RKO (cell line): ENCODE measurements around the gene ESAM.
A peak's percentile ranks its signal among the peaks of the same experiment; 100 is the strongest.
"Not testable (repeated sequence)": the region's sequence is repeated elsewhere in the genome, so short reads cannot be mapped to it uniquely, and the experiment has no call there.

Experiments used
- DNase-seq: peaks from one replicate; pipeline ENCODE4 v3.0.0-alpha.2; 2016; ENCODE audit warnings: low spot score

ESAM gene

DNA sequence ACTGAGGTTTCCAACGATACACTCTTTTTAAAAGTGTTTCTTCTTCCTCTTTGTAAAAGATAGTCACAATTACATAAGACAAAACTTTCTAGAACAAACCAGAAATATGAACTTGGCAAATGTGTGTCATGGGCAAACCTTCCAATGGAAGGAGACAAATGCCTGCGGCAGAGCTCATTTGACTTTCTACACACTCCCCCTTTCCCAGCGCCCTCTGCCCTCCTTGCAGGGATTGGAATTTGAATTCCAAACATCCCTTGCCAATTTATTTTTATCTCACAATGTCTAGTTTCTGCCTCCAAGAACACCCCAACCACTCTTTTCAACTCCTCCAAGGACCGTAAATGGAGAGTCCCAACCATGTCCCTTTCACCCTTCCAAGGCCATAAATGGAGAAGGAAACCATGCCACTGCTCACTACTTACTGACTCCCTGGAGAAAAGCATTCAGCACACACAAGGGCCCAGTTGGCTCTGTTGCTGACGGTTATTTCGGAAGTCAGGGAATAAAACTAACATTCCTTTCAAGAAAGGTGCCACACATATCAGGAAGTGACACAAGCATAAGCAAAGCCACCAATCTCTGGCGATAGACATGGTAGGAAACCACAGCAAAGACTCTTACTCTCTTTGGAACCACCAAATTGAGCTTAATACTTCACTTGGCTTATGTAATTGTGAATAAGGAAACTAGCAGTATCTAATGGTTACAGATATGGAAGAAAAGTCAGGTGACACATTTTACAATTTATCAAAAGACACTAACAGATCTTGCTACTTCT lies 15.0 kb upstream of the ESAM start:
- DNase-seq: no peak

DNA sequence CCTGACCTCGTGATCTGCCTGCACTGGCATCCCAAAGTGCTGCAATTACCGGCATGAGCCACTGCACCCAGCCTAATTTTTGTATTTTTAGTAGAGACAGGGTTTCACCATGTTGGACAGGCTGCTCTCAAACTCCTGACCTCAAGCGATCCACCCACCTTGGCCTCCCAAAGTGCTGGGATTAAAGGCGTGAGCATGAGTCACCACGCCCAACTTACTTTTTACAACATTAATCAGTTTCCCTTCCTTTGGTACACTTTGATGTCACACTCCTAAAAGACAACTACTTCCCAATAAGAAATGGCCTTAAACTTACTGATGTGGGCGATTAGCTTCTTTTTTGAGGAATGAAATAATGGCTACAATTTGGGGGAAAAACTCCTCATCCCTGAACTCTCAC lies 8.9 kb upstream of the ESAM start:
- not testable (repeated sequence) for DNase-seq

DNA sequence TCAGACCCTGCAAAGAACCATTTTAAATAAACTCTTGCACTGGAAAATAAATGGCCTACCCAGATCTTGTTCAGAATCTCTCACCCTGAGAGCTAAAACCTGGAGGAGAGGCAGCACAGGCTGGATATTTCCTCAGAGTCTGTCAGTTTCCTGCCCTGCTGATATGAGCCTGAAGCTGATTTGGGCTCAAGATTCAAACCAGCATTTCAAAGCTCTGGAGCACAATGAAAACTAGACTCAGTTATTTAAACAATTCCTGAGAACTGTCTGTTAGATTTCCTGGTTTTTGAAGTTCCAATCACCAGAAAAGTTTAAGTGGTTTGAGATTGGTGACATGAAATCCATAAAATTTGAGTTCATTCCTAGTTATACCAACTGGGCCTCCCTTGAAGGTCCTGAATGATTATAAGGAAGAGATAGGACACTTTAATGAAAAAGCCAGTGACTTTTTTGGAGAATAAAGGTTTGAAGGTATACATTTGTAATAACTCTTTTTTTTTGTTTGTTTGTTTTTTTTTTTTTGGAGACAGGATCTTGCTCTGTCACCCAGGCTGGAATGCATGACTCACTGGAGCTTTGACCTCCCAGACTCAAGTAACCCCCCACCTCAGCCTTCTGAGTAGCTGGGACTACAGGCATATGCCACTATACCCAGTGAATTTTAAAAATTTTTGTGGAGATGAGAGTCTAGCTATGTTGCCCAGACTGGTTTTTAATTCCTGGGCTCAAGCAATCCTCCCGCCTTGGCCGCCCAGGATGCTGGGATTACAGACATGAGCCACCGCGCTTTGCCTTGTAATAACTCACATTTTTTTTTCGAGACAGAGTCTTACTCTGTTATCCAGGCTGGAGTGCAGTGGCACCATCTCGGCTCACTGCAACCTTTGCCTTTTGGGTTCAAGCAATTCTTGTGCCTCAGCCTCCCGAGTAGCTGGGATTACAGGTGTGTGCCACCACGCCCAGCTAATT lies 8.0 kb upstream of the ESAM start:
- DNase-seq: no peak

DNA sequence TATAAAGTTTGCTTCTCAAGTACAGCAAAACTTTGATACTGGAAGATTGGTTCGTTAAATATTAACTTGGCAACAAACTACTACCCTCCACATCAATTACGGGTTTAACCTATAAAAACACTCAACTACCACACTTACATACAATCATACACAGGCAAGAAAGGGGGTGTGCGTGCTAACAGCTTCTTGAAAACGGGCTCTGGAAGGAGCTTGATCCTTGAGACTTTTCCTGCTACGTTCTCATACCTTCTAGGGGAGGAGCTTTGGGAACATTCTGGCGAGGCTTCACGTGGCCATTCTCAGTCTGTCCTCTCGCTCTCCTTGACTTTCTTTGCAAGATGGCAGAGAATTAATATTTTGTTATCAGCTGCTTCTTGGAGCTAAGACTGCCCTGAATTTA lies 6.8 kb upstream of the ESAM start:
- no peak for DNase-seq

DNA sequence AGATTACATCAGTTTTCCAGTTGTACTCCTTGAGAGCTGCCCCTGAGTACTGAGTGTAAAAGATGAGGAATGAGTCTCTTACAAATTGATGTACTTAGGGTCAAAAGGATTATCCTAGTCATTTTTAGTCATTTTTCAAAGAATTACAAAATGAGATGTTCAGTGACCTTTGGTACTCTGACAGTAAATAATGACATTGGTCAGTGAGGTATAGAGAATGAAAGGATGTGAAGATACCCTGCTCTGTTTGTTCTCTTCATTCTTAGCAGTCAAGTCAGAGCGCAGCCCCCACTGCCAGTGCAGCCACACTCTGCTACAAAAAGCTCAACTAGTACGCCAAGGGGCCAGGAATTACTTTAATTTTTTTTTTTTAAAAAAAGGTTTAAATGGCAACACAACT lies 4.1 kb upstream of the ESAM start:
- no peak for DNase-seq

DNA sequence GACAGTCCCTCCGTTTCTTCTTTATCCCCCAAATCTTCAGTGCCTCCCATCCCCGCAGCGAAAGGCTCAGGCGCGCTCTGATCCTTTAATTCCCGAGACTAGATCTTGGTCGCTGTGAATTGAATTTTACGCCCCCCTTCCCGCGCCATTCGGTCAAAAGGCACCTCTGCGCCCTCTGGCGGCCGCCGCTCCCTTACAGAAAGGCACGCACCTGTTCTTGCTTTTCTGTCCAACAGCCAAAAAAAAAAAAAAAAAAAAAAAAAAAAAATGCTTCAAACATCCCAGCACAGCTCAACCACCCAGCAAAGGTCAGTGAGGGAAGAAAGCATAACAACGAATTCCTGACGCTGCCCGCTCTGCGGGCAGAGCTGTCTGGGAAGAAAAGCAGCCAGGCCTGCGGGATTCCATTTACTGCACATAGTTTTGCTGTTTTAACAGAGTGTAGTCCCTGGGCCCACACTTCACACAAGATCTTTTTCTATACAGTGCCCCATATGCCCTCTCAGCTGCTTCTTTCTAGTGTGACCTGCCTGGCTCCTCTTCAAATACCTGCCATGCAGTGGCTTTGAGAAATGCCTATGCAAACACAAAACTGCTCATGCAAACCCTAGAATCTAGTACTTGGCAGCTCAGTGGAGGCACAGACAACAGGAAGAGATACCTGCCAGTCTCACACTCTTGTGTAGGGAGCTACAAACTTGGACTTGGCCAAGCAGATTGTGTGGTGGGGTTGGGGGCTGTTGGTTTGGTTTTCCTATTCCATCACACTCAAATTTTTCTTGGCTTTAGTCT lies 1.3 kb upstream of the ESAM start:
- peak; percentile 76 for DNase-seq

DNA sequence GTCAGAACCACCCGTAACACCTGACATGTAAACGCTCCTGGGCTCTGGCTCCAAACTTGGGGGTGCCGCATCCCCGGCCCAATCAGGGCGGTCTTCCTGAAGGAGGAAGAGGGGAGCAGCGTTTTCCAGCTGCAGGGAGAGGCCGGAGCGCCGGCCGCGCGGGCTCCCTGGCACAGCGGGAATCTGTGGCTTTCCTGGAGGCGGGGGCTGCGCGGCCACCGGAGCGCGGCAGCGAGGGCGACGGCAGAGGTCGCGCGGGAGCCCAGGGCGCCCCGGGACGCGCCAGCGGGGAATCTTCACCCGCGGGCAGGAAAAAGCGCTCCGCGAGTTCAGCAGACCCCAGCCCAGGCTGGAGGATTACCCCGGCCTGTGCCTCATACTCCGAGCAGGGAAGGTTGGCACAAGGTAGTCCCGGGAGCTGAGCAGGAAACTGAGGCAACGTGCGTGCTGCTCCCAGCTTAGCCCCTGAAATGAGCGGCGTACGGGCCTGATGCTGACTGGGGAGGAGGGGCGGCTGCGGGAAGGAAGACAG lies 600 bp upstream of the ESAM start:
- peak; percentile 35 for DNase-seq

DNA sequence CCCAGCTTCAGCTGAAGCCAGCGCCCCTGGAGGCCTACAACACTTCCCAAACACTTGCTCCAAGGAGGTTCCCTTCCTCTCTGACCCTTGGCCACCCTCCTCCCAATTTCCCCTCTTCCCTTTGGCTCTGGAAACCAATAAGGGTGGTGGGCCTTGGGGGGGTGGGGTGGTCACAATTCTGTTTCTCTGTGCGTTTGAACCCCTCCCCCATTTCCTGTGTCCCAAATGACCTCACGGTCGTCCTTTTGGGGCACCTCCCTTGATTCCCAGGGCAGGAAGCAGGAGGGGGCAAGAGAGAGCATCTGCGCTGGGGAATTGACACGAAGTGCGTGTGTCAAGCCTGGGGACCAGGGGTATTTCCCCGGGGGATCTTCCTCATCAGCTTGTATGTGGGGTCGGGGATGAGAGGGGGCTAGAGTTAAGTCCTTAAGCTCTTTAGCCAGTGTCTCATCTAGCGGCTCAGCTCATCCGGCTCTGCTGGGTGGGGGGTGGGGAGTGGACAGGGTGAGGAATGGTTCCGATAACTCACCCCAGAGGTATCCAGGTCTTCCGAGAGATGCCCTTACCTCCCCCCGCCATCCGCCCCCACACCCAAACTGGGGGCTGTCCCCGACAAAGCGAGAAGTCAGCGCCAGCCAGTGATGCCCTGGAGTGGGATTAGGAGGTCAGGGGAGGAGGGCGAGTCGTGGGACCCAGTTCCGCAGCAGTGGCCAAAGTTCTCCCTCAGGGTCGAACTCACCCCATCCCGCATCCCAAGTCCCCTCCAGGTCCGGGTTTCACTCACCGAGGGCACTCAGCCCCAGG lies 587 bp downstream of the ESAM start:
- no peak for DNase-seq

DNA sequence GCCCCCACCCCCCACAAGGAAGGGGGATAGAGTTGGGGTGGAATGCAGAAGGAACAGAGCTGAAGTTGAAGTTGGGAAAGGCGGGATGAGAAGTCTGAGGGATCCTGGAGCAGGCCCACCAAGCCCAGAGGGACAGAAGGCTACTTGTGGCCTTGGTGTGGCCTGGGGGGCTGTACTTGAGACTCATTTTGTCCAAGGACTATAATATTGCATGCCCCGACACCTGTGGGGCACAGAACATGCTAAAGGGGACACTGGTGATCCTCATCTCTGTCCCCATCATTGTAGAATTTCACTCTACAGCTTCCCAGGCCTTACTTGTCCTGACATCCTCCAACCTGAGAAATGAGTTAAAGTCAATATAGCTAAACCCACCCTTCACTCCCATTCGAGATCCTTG lies 1.3 kb downstream of the ESAM start:
- DNase-seq: no peak

DNA sequence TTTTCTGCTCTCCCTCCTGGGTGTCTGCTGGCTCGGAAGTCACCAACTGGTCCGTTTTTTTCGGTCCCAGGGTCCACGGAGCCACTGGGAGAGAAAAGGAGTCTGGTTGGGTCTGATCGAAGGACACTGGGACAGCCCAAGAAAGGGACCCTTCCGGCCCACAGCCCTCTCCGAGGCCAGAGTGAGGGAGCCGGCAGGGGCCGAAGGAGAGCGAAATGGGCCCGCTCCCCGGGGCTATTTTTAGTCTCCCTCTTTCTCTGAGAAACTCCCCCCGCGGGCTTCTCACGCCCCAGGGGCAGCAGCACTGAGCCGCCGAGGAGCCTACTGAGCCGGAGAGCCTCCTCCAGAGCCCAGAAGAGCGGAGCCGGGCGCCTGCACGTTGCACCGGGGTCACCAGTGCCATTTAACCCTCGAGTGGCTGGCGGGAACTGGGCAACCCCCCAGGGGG lies 1.9 kb downstream of the ESAM start:
- no peak for DNase-seq

DNA sequence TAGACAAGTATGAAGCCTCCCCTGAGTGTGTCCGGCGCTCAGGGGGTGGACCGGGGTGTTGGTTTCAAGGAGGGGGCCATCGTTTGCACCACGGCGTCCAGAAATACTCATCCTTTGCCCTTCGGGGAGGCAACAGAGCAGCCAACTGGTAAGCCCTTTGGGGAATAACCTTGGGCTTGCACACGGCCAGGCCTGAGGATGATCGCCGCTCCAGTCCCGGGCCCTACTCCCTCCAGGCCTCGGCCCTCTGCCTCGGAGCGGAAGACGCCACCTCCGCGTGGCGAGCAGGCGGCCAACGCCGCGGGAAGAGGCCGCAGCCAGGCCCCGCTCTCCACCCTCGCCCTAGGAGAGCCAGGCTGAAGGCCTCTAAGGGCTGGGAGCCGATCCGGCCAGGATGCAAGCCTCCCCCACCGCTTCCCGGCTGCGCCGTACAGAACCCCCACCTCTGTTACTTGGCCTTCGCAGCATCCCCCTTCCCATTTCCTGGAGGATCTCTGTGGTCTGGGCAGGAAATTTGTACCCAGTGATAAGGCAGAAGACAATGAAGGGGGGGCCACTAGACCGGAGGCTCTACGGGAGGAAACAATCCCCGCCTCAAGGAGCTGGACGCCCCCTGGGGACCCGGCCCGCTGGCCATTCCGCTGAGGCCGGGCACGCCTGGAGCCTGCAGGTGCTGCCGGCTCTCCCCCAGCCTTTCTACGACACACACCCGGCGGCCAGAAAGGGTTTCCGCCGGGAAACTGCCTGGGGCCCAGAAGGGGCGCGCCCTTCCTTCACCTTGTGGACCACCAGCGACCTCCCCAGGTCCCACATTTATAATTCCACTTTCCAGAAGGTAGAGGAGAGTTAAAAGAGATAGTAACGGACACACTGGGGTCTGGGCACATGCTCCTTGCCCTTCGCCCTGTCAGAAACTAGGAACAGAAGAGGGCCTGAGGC lies 2.6 kb downstream of the ESAM start:
- no peak for DNase-seq

DNA sequence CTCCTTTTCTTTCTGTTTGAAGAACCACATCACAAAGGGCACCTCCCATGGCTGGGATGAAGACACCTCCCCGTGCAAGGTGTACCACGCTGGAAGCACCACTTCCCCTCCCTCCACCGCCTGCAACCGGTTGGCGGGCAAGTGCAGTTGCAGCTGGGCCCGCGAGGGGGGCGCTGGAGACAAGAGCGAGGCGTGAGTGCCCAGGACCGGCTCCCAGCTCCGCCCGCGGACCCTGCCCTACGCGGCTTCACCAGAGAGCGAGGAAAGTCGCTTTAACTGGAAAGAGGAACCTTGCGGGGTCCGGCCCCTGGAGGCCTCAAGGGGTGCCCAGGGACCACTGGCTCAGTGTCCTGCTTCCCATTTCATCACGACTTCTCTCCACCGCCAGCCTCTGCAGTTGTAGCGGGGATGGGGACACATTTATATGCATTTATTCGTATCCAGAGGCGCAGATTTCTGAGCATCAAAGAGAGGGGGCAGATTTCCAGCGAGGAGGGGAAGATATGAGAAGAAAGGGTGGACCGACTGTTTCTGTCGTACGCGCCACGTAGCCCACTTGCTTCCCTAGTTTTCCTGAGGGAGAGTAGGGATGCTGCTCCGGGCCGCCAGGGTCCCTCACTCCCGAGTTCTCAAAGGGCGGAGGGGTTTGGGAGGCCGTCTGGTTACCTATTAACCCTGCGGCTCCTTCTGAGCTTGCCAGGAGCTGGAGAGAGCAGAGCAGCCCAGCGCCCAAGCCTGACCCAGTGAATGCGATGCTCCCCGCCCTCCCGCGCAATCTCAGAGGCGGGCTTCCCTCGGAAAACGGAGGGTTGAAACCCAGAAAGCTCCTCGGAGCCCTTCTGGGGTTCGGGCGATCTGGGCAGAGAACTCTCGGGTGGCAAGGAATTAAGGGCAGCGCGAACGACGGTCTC lies 3.5 kb downstream of the ESAM start:
- DNase-seq: peak; percentile 68

DNA sequence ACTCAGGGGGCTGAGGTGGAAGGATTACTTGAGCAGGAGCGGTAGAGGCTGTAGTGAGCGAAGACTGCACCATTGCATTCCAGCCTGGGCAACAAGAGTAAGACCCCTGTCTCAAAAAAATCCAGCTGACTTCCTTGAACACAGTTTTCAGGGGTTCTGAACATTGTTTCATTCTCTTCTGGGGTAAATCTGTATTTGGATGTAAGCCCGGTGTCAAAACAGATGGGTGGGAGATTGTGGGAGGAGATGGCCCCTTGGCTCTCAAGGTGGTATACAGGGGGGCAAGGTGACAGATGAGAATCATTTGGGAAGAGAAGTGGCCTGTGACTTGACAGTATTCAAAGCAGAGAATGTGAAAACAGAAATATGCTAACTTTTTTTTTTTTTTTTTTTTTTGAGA lies 4.8 kb downstream of the ESAM start:
- DNase-seq: no peak

DNA sequence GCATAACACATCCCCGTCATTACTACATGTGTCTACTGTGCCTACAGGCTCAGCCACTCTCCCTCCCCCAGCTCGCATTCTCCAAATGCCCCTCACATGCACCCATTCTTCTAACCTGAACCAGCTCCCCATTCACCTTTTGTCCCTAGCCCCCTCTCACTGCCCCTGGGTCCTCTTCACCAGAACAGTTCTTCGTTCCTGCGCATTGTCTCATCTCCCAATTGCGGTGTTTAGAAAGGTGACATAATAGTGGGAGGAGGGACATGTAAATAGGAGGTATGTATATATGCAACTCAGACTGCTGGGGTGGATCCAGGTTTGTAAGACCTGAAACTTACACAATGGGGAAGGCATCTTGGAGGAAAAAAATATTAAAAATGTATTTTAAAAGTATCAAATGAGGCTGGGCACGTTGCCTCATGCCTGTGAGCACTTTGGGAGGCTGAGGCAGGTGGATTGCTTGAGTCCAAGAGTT lies 5.3 kb downstream of the ESAM start:
- DNase-seq: no peak

DNA sequence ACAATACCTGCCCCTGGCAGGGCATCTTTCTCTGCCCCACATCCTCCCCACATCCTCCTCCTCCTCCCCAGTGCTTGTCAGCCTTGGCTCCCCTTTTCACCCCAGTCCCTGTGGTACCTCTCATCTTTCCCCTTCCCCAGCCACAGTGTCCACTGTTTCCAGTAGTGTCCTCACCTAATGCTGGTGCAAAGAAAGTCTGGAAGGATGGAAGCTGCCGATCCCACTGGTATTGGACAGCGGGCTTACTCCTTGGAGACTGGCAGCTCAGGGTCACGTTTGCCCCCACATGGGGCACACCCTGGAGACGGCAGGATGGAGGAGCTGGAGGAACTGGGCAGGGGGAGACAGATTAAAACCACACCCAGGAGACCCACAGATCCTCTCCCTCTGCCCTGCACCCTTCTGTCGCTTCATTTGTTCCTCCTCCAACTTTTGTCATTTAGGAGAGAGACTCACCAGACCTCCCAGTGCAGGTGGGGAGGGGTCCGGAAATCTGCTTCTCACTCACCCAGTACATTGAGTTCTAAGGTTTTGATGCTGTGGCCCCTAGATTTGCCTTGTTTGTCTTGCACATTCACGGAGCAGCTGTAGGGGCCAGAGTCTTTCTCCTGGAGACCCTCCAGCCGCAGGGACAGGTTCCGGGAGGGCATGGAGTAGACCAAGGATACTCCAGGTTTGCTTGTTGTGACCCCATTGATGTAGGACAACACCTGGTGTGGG lies 5.9 kb downstream of the ESAM start:
- no peak for DNase-seq

DNA sequence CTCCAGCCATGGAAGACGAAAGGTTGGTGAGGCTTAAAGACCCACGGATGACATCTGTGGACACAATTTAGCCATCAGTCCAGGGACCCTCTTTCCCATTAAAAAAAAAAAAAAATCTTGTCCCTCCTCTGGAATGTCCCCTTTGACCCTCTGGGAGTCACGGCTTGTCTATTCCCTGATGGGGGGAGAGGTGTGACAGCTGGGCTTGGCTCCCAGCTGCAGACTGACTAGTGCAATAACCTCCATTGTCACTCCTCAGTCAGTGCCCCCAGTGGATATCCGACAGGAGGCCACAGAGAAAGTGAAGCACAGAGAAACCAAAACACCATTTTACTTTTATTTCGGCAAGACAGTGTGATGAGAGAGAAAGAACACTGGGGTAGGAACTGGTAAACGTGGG lies 7.4 kb downstream of the ESAM start:
- DNase-seq: no peak

DNA sequence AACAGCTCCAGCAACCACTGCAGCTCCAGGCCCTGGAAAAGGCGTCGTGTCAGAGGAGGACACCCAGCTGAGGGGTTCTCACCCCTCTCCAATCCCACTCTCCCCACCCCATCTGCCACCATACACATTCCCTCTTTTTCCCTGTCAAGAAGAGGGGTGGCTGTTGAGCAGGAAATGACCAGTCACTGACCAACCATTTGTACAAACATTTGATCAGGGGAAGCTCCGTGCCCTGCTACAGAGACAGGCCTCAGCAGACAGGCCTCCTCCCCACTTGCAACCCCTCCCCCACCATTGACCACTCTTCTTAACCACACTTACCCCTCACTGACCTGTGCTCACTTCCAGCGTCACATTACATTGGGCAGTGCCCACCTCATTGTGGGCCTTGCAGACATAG lies 7.8 kb downstream of the ESAM start:
- no peak for DNase-seq

DNA sequence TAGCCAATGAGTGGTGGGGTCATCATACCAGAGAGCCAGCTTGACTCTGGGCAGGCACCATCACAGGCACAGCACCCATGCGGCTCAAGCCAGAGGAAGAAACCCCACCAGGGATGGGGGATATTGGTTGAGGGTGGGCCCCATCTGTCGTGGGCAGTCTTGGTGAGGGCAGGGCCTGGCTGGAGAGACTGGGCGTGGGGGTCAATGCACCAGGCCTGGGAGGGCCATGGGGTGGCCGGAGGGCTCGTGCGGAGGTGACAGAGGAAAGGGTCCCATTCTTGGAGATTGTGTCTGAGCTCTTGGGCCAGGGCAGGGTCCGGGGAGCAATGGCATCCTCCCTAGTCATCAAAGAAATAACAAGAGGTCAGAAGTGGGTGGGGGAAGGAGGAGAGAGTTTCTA lies 8.5 kb downstream of the ESAM start:
- no peak for DNase-seq
